ENCODE results near the gene GABBR2.

GABBR2 gene

GRCh38 chr9:98379572-98379971, 329.2 kb downstream of the GABBR2 start:
- Mint-ChIP-seq H3K4me1 (ENCODE audit: low read depth) (peaks cover 5% of the 10 kb centered on the region), H3K27ac (no peak overlapping the region), H3K27me3 (no peaks in the 10 kb centered on the region), H3K4me3 (no peak overlapping the region), H3K9me3 (no peaks in the 10 kb centered on the region), H3K36me3 (ENCODE audit: low read depth) (no peaks in the 10 kb centered on the region)

GRCh38 chr9:98378794-98379193, 329.9 kb downstream of the GABBR2 start:
- no peaks in the 10 kb centered on the region for H3K27me3 Mint-ChIP-seq
- no peaks in the 10 kb centered on the region for H3K36me3 Mint-ChIP-seq (ENCODE audit: low read depth)
- H3K4me1 Mint-ChIP-seq (ENCODE audit: low read depth): peaks cover 5% of the 10 kb centered on the region
- no peak overlapping the region for H3K27ac Mint-ChIP-seq
- no peaks in the 10 kb centered on the region for H3K9me3 Mint-ChIP-seq
- no peak overlapping the region for H3K4me3 Mint-ChIP-seq

- H3K36me3 Mint-ChIP-seq (ENCODE audit: low read depth): no peaks in the 10 kb centered on the region
- H3K27ac Mint-ChIP-seq: no peak overlapping the region
- H3K27me3 Mint-ChIP-seq: no peaks in the 10 kb centered on the region
- peaks cover 5% of the 10 kb centered on the region for H3K4me1 Mint-ChIP-seq (ENCODE audit: low read depth)
- no peak overlapping the region for H3K4me3 Mint-ChIP-seq
- no peaks in the 10 kb centered on the region for H3K9me3 Mint-ChIP-seq
Observed at GRCh38 chr9:98378206-98378780, 330.4 kb downstream of the GABBR2 start.

- no peaks in the 10 kb centered on the region for H3K36me3 Mint-ChIP-seq (ENCODE audit: low read depth)
- H3K4me3 Mint-ChIP-seq: no peak overlapping the region
- no peak overlapping the region for H3K27ac Mint-ChIP-seq
Observed at GRCh38 chr9:98375138-98375726, 333.5 kb downstream of the GABBR2 start.

GRCh38 chr9:98374385-98375051, 334.2 kb downstream of the GABBR2 start:
- peaks cover 5% of the 10 kb centered on the region for H3K4me1 Mint-ChIP-seq (ENCODE audit: low read depth)
- H3K9me3 Mint-ChIP-seq: no peaks in the 10 kb centered on the region
- H3K36me3 Mint-ChIP-seq (ENCODE audit: low read depth): no peaks in the 10 kb centered on the region
- no peak overlapping the region for H3K27ac Mint-ChIP-seq
- no peaks in the 10 kb centered on the region for H3K27me3 Mint-ChIP-seq
- no peak overlapping the region for H3K4me3 Mint-ChIP-seq

More at GRCh38 chr9:98375138-98375726, 333.5 kb downstream of the GABBR2 start:
- Mint-ChIP-seq H3K9me3 (no peaks in the 10 kb centered on the region), H3K27me3 (no peaks in the 10 kb centered on the region), H3K4me1 (ENCODE audit: low read depth) (peaks cover 5% of the 10 kb centered on the region)

- peaks cover 5% of the 10 kb centered on the region for H3K4me1 Mint-ChIP-seq (ENCODE audit: low read depth)
- H3K36me3 Mint-ChIP-seq (ENCODE audit: low read depth): no peaks in the 10 kb centered on the region
- H3K27ac Mint-ChIP-seq: no peak overlapping the region
Observed at GRCh38 chr9:98373609-98374008, 335.1 kb downstream of the GABBR2 start.

GRCh38 chr9:98372077-98372836, 336.5 kb downstream of the GABBR2 start:
- Mint-ChIP-seq H3K36me3 (ENCODE audit: low read depth) (no peaks in the 10 kb centered on the region), H3K27ac (no peak overlapping the region), H3K27me3 (no peaks in the 10 kb centered on the region), H3K4me1 (ENCODE audit: low read depth) (peaks cover 5% of the 10 kb centered on the region), H3K9me3 (no peaks in the 10 kb centered on the region), H3K4me3 (no peak overlapping the region)

More at GRCh38 chr9:98373609-98374008, 335.1 kb downstream of the GABBR2 start:
- Mint-ChIP-seq H3K9me3 (no peaks in the 10 kb centered on the region), H3K4me3 (no peak overlapping the region), H3K27me3 (no peaks in the 10 kb centered on the region)

GRCh38 chr9:98370976-98371315, 337.8 kb downstream of the GABBR2 start:
- H3K9me3 Mint-ChIP-seq: peaks cover 6% of the 10 kb centered on the region
- no peak overlapping the region for H3K4me3 Mint-ChIP-seq
- H3K27ac Mint-ChIP-seq: no peak overlapping the region
- H3K36me3 Mint-ChIP-seq (ENCODE audit: low read depth): no peaks in the 10 kb centered on the region
- H3K27me3 Mint-ChIP-seq: peaks cover 6% of the 10 kb centered on the region
- H3K4me1 Mint-ChIP-seq (ENCODE audit: low read depth): peaks cover 5% of the 10 kb centered on the region

- Mint-ChIP-seq H3K27me3 (peaks cover 7% of the 10 kb centered on the region), H3K4me1 (ENCODE audit: low read depth) (peaks cover 5% of the 10 kb centered on the region), H3K36me3 (ENCODE audit: low read depth) (peaks cover 5% of the 10 kb centered on the region), H3K4me3 (no peak overlapping the region), H3K27ac (no peak overlapping the region), H3K9me3 (peaks cover 10% of the 10 kb centered on the region)
Observed at GRCh38 chr9:98370300-98370975, 338.3 kb downstream of the GABBR2 start.

- Mint-ChIP-seq H3K4me1 (ENCODE audit: low read depth) (no peaks in the 10 kb centered on the region), H3K27me3 (peaks cover 12% of the 10 kb centered on the region), H3K36me3 (ENCODE audit: low read depth) (peaks cover 10% of the 10 kb centered on the region), H3K9me3 (peaks cover 15% of the 10 kb centered on the region), H3K4me3 (no peak overlapping the region), H3K27ac (no peak overlapping the region)
Observed at GRCh38 chr9:98369896-98370295, 338.8 kb downstream of the GABBR2 start.

- peaks cover 12% of the 10 kb centered on the region for H3K27me3 Mint-ChIP-seq
- H3K36me3 Mint-ChIP-seq (ENCODE audit: low read depth): peaks cover 10% of the 10 kb centered on the region
- no peak overlapping the region for H3K4me3 Mint-ChIP-seq
- H3K4me1 Mint-ChIP-seq (ENCODE audit: low read depth): no peaks in the 10 kb centered on the region
- H3K27ac Mint-ChIP-seq: no peak overlapping the region
- H3K9me3 Mint-ChIP-seq: peaks cover 16% of the 10 kb centered on the region
Observed at GRCh38 chr9:98369471-98369870, 339.3 kb downstream of the GABBR2 start.

GRCh38 chr9:98369066-98369425, 339.7 kb downstream of the GABBR2 start:
- H3K27me3 Mint-ChIP-seq: peaks cover 12% of the 10 kb centered on the region
- peaks cover 10% of the 10 kb centered on the region for H3K36me3 Mint-ChIP-seq (ENCODE audit: low read depth)
- no peak overlapping the region for H3K27ac Mint-ChIP-seq
- H3K4me3 Mint-ChIP-seq: no peak overlapping the region
- no peaks in the 10 kb centered on the region for H3K4me1 Mint-ChIP-seq (ENCODE audit: low read depth)
- H3K9me3 Mint-ChIP-seq: peaks cover 16% of the 10 kb centered on the region

- H3K36me3 Mint-ChIP-seq (ENCODE audit: low read depth): peaks cover 10% of the 10 kb centered on the region
- peaks cover 12% of the 10 kb centered on the region for H3K27me3 Mint-ChIP-seq
- peaks cover 16% of the 10 kb centered on the region for H3K9me3 Mint-ChIP-seq
- H3K27ac Mint-ChIP-seq: no peak overlapping the region
- H3K4me3 Mint-ChIP-seq: no peak overlapping the region
- no peaks in the 10 kb centered on the region for H3K4me1 Mint-ChIP-seq (ENCODE audit: low read depth)
Observed at GRCh38 chr9:98368366-98369065, 340.2 kb downstream of the GABBR2 start.

- Mint-ChIP-seq H3K27ac (no peak overlapping the region), H3K9me3 (peaks cover 16% of the 10 kb centered on the region), H3K4me1 (ENCODE audit: low read depth) (no peaks in the 10 kb centered on the region), H3K27me3 (peaks cover 12% of the 10 kb centered on the region), H3K4me3 (no peak overlapping the region), H3K36me3 (ENCODE audit: low read depth) (peaks cover 10% of the 10 kb centered on the region)
Observed at GRCh38 chr9:98367923-98368322, 340.8 kb downstream of the GABBR2 start.

All from stimulated activated naive CD8-positive, alpha-beta T cell treated with anti-CD3 and anti-CD28 coated beads, Interleukin-15, Interleukin-2, amounts not matched to agents 100 ng/mL and 50 ng/mL, for 24 hours (primary cell).